HEK293 (cell line): ENCODE data around the gene AMELY.
"Not testable (repeated sequence)": the region's sequence is repeated elsewhere in the genome, so short reads cannot be mapped to it uniquely, and the experiment has no call there.

ENCODE experiments used
- CTCF ChIA-PET: fragments of 350-600 bp; formaldehyde crosslinking; extraction: SDS; loops from one replicate; lab custom pipeline; 2021; ENCODE audit warnings: antibody characterized with exemption; lab: Yijun Ruan, JAX
- POLR2A ChIA-PET: fragments of 300-600 bp; formaldehyde crosslinking; extraction: SDS; loops from one replicate; lab custom pipeline; 2020; ENCODE audit warnings: antibody characterized with exemption, inconsistent platforms; lab: Yijun Ruan, JAX
- H3K27ac ChIP-seq: fragments of 200-500 bp; sonication (Bioruptor generic); 2 replicates; pipeline ENCODE4 v1.5.1; 2014; ENCODE audit warnings: low read depth, low read length, control low read depth, inconsistent platforms; ENCODE audit errors: extremely low read depth
- H3K36me3 ChIP-seq, 2 experiments: fragments of 200-500 bp in 1 of 2; sonication (Bioruptor generic) in 1 of 2; 1 replicate in 1 of 2; 2 replicates in 1 of 2; pipeline ENCODE4 v1.5.1; 2014 to 2017; ENCODE audit warnings: inconsistent platforms in 2 of 2, low read length in 2 of 2; ENCODE audit not compliant: control insufficient read depth in 2 of 2, insufficient read depth in 1 of 2
- H3K4me1 ChIP-seq: fragments of 200-500 bp; sonication (Bioruptor generic); 2 replicates; pipeline ENCODE4 v1.5.1; 2014; ENCODE audit warnings: mild to moderate bottlenecking, low read length, inconsistent platforms; ENCODE audit not compliant: control insufficient read depth, insufficient read depth
- H3K4me3 ChIP-seq: 2 replicates; pipeline ENCODE4 v1.5.1; 2011; ENCODE audit warnings: low read depth, mild to moderate bottlenecking, control low read depth, low read length, moderate library complexity
- H3K9me3 ChIP-seq: fragments of 200-500 bp; sonication (Bioruptor generic); 2 replicates; pipeline ENCODE4 v1.5.1; 2014; ENCODE audit warnings: low read depth, low read length, inconsistent platforms; ENCODE audit not compliant: control insufficient read depth, insufficient read depth
- ZIC2 ChIP-seq: fragments of 450-650 bp; formaldehyde crosslinking; IDR thresholded peaks from 2 replicates; pipeline ENCODE4 v1.5.1; 2016; ENCODE audit warnings: missing biosample characterization, missing genetic modification characterization
- ZNF211 ChIP-seq: fragments of 450-650 bp; formaldehyde crosslinking; IDR thresholded peaks from 2 replicates; pipeline ENCODE4 v1.5.1; 2016; ENCODE audit warnings: low read depth, missing biosample characterization, missing genetic modification characterization
- ZNF391 ChIP-seq: fragments of 450-650 bp; formaldehyde crosslinking; IDR thresholded peaks from 2 replicates; pipeline ENCODE4 v1.5.1; 2016; ENCODE audit warnings: low read depth, missing biosample characterization, missing genetic modification characterization, borderline replicate concordance
- ZNF433 ChIP-seq: fragments of 450-650 bp; formaldehyde crosslinking; IDR thresholded peaks from 2 replicates; pipeline ENCODE4 v1.5.1; 2016; ENCODE audit warnings: missing biosample characterization, missing genetic modification characterization, low read depth
- ZNF48 ChIP-seq: fragments of 450-650 bp; formaldehyde crosslinking; IDR thresholded peaks from 2 replicates; pipeline ENCODE4 v1.5.1; 2016; ENCODE audit warnings: missing biosample characterization, missing genetic modification characterization
- TF ChIP-seq, protein P1 (sequence below): fragments of 450-650 bp; formaldehyde crosslinking; IDR thresholded peaks from 2 replicates; pipeline ENCODE4 v1.5.1; 2017; ENCODE audit warnings: missing biosample characterization, missing genetic modification characterization

Gene AMELY

DNA sequence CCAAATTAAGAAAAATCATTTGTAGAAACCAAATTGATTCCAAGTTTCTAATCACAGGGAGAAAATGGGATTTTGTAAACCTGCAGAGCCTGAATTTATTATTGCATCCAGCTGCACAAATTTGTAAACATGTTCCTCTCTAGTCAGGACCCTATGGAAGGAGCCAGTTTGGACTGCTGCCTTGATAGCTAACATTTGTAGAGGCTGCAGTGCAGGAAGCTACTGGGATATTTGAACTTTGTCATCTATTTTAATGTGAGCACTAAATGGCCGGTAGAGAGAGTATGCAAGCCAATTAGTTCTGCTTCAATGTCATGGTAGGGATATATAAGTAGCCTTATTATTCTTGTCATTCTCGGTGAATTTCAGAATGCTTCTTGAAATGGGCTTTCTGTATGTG, 62.2 kb downstream of the AMELY start:
- CTCF ChIA-PET = no interaction called here
- H3K4me1 ChIP-seq = no peaks in the 10 kb centered on the region
- TF ChIP-seq ZNF48 (tag by site-specific recombination) (no peak), ZIC2 (tag by site-specific recombination) (no peak), ZNF211 (tag by site-specific recombination) (no peak), ZNF391 (tag by site-specific recombination) (no peak), ZNF433 (tag by site-specific recombination) (no peak)
- TF ChIP-seq, protein P1, sequence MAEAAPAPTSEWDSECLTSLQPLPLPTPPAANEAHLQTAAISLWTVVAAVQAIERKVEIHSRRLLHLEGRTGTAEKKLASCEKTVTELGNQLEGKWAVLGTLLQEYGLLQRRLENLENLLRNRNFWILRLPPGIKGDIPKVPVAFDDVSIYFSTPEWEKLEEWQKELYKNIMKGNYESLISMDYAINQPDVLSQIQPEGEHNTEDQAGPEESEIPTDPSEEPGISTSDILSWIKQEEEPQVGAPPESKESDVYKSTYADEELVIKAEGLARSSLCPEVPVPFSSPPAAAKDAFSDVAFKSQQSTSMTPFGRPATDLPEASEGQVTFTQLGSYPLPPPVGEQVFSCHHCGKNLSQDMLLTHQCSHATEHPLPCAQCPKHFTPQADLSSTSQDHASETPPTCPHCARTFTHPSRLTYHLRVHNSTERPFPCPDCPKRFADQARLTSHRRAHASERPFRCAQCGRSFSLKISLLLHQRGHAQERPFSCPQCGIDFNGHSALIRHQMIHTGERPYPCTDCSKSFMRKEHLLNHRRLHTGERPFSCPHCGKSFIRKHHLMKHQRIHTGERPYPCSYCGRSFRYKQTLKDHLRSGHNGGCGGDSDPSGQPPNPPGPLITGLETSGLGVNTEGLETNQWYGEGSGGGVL (tag by site-specific recombination) = no peak
- H3K9me3 ChIP-seq = no peaks in the 10 kb centered on the region
- no peak overlapping the region for H3K27ac ChIP-seq
- POLR2A ChIA-PET = no interaction called here
- no peaks in the 10 kb centered on the region for H3K36me3 ChIP-seq
- no peak overlapping the region for H3K4me3 ChIP-seq

DNA sequence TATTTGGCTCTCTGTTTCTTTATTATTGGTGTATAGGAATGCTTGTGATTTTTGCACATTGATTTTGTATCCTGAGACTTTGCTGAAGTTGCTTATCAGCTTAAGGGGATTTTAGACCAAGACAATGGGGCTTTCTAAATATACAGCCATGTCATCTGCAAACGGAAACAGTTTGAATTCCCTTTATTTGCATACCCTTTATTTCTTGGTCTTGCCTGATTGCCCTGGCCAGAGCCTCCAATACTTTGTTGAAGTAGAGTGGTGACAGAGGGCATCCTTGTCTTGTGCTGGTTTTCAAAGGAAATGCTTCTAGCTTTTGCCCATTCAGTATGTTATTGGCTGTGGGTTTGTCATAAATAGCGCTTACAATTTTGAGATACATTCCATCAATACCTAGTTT, 68.9 kb downstream of the AMELY start:
- H3K4me3 ChIP-seq, H3K9me3 ChIP-seq, POLR2A ChIA-PET, H3K36me3 ChIP-seq, H3K4me1 ChIP-seq, H3K27ac ChIP-seq, CTCF ChIA-PET: not testable (repeated sequence)
